ENCODE data around the gene VILL.
A peak's percentile ranks its signal among the peaks of the same experiment; 100 is the strongest.
"Not testable (repeated sequence)": the region's sequence is repeated elsewhere in the genome, so short reads cannot be mapped to it uniquely, and the experiment has no call there.

Gene VILL

DNA sequence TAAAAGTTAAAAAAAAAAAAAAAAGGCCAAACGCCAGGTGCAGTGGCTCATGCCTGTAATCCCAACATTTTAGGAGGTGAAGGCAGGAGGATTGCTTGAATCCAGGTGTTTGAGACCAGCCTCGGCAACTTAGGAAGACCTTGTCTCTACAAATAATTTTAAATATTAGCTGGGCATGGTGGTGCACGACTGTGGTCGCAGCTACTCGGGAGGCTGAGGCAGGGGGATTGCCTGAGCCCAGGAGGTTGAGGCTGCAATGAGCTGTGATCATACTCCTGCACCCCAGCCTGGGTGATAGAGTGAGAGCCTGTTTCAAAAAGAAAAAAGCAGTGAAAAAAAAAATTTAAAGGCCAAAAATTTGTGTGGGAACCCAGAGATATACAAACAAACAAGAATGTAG lies 45.7 kb downstream of the VILL start:
- DNase-seq (ENCODE audit: low spot score) = no peak

DNA sequence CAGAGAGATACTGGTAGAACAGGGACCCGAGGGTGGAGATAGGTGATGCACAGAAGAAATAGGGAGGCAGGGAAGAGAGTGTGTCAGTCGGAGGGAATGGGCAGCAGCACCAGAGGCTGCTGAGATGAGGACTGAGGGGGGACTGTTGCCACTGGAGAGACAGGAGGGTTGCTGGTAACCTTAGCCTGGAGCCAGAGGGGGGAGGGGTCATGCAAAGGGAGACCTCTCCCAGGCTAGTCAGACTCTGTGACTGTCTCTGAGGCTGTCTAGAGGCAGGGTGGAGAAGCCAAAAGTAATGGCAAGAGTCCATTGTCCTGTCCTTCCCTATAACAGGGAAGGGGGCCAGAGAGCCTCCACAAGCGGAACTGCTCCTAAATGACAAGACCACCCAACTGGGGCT lies 46.3 kb downstream of the VILL start:
- DNase-seq (ENCODE audit: low spot score) = no peak

- DNase-seq (ENCODE audit: low spot score) = no peak
These were observed 47.9 kb downstream of the VILL start for GRCh38 chr3:38038447-38038911.

DNA sequence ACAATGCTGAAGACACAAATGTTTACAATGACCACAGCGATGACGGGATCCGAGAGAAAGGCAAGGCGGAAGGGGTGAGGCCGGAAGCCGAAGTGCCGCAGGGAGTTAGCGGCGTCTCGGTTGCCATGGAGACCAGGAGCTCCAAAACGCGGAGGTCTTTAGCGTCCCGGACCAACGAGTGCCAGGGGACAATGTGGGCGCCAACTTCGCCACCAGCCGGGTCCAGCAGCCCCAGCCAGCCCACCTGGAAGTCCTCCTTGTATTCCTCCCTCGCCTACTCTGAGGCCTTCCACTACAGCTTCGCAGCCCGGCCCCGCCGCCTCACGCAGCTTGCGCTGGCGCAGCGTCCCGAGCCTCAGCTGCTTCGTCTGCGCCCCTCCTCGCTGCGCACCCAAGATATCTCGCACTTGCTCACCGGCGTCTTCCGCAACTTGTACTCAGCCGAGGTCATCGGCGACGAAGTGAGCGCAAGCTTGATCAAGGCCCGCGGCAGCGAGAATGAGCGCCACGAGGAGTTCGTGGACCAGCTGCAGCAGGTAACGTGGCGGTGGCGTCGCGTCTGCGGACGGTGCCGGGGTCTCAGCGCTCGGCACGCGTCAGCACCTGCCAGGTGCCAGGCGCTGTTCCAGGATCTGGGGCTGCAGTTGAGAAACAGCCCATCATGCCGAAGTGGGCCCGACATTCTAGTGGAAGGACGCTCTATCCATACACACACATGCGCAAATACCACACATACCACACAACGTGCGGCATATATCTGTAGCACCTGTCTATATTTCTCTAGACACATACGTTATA lies 48.7 kb downstream of the VILL start, which contains the start of gene DLEC1:
DLEC1 (plus strand) TSS at position 108 of the 798 bp plus-strand sequence; CDS start at position 126, 18 bp downstream.
- peak; percentile 63 for DNase-seq (ENCODE audit: low spot score)

DNA sequence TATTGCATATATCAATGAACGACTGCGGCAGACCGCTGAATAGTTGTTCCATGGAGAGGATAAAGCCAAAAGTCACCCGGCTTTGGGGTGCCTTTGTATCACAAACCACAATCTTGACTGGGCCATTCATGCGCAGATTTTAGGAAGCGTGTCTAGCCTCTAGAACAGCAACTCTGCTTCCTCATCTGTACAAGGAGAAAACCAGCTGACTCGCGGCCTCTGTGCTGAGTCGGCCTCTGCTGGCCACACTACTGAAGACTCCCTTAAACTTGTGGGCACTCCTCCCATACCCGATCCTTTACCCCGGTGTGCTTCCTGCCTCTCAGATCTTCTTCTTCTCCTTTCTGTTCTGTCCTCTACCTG lies 49.3 kb downstream of the VILL start:
- no peak for DNase-seq (ENCODE audit: low spot score)

GRCh38 chr3:38040401-38040800 lies 49.8 kb downstream of the VILL start:
- no peak for DNase-seq (ENCODE audit: low spot score)

GRCh38 chr3:38043486-38043885 lies 52.9 kb downstream of the VILL start:
- no peak for DNase-seq (ENCODE audit: low spot score)

DNA sequence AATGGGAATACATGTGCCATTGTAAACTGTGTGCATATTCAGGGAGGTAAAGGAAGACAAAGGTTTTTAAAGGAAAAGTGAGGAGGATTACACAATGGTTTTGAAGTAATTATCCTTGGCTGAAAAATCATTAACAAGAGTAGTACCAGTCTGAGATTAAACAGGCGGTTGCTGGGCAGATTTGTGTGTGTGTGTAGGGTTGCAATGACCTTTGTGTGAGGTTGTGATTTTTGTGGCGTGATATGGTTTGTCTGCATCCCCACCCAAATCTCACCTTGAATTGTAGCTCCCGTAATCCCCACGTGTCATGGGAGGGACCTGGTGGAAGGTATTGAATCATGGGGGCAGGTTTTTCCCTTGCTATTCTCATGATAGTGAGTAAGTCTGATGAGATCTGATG lies 55.4 kb downstream of the VILL start:
- no peak for DNase-seq (ENCODE audit: low spot score)

GRCh38 chr3:38046821-38047220 lies 56.2 kb downstream of the VILL start:
- no peak for DNase-seq (ENCODE audit: low spot score)

- DNase-seq (ENCODE audit: low spot score) = no peak
These were observed 57.3 kb downstream of the VILL start for GRCh38 chr3:38047896-38048295.

- DNase-seq (ENCODE audit: low spot score) = no peak
These were observed 59.0 kb downstream of the VILL start for GRCh38 chr3:38049358-38050126.

DNA sequence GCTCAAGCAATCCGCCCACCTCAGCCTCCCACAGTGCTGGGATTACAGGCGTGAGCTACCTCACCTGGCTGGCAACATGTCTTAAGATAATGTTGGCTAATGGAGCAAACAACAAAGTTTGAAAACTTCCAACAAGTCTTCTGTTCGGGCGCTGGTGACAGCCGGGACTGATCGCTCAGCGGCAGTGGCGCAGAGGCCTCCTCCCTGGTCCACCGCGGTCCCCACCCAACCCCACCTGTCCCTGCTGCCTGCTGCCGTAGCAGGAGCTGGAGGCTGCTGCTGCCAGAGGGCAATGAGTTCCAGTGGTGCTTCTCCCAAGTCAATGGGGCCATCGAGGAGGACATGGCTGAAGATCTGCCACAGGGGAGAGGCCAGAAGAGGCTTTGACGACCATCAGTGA lies 60.5 kb downstream of the VILL start:
- DNase-seq (ENCODE audit: low spot score) = no peak

DNA sequence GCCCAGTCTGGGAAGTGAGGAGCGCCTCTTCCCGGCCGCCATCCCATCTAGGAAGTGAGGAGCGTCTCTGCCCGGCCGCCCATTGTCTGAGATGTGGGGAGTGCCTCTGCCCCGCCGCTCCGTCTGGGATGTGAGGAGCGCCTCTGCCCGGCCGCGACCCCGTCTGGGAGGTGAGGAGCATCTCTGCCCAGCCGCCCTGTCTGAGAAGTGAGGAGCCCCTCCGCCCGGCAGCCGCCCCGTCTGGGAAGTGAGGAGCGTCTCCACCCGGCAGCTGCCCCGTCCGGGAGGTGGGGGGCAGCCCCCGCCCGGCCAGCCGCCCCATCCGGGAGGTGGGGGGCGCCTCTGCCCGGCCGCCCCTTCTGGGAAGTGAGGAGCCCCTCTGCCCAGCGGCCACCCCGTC lies 62.7 kb downstream of the VILL start:
- not testable (repeated sequence) for DNase-seq (ENCODE audit: low spot score)

DNA sequence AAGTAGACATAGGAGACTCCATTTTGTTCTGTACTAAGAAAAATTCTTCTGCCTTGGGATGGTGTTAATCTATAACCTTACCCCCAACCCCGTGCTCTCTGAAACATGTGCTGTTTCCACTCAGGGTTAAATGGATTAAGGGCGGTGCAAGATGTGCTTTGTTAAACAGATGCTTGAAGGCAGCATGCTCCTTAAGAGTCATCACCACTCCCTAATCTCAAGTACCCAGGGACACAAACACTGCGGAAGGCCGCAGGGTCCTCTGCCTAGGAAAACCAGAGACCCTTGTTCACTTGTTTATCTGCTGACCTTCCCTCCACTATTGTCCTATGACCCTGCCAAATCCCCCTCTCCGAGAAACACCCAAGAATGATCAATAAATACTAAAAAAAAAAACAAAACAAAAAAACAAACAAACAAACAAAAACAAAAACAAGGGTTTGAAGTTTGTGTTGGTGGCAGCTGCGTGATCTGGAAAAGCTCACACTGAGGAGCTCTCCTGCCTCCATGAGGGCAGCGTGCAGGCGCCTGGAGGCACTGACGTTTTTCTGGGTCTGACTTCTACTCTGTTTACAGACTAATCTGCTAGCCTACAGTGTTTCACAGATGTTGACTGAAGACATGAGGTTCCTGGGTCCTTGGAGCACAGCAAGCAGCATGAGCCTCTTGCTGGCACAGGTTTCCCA lies 63.4 kb downstream of the VILL start:
- DNase-seq (ENCODE audit: low spot score) = not testable (repeated sequence)

- no peak for DNase-seq (ENCODE audit: low spot score)
These were observed 64.0 kb downstream of the VILL start for GRCh38 chr3:38054499-38055001.
